ENCODE results near the gene ZNF385D.

ZNF385D gene

DNA sequence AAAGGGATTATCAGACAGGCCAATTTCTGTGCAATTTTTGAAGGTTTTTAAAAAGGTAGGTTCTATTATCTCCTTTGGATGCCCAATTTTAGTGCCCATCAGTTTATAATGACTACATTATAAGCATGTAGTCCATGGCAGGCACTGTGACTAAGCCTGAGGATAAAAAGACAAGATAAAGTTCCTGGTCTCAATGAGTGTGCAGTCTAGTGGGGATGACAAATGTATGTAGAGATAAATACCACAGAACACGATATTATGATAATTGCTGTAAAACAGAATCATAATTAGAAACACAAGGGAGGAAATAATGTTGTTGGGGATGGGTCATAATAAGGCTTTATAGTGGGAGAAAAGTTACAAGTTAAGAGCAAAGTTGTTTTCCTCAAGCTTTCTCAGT, 163.1 kb downstream of the ZNF385D start:
- no peak for DNase-seq

DNA sequence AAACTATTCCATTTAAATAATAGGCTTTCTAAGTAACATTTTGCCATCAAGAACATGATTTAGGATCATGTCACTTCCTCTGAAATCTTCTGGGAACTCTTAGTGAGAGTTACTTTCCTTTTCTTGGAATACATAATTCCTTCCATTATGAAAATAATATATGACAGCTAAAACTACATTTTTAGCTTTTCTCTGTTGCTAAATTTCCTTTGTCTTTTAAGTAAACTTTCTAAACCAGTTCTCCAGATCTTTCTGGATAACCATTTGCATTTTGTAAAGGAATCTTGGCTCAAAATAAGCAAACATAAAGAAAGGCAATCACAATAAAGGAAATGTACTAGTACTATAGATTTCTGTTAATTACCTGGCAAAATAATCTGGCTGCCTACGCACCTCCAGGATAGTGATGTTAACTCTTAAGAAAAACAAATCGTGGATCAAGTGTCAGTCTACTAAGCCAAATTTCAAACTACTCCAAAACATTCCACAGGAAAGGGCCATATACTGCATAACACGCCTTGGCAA, 165.7 kb downstream of the ZNF385D start:
- no peak for DNase-seq

- DNase-seq: peak; percentile 2
Measured at GRCh38 chr3:21573291-21573690, 177.7 kb downstream of the ZNF385D start.

GRCh38 chr3:21564531-21564930, 186.5 kb downstream of the ZNF385D start:
- no peak for DNase-seq

DNA sequence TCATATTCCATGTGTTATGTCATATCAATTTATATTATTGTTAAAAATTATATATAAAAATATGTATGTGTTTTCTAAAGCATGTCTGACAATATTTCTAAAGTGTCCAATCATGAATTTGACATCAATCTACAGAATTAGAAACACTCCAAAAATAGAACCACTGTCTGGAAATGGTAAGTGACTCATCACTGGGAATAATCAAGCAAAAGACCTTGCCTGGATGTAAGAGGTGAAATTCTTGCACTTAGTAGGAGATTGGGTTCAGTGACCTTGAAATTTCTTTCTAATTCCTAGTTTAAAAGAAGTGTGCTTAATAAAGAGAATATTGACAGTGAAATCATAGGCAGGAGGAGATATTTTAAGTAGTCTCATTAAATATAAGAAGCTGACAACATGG, 188.8 kb downstream of the ZNF385D start:
- DNase-seq: no peak

DNA sequence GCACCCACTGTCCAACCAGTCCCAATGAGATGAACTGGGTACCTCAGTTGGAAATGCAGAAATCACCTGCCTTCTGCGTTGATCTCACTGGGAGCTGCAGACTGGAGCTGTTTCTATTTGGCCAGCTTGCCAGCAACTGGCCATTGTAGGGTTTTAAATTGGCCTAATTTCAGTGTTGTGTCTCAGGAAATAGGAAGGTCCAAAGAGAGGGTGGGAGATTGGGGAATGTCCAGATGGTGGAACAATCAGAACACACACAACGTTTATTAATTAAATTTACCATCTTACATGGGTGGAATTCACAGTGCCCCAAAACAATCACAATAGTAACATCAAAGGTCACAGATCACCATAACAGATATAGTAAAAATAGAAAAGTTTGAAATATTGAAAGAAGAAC, 189.5 kb downstream of the ZNF385D start:
- DNase-seq: no peak

- DNase-seq: peak; percentile 8
Measured at GRCh38 chr3:21551019-21551418, 200.0 kb downstream of the ZNF385D start.

GRCh38 chr3:21544076-21544462, 206.9 kb downstream of the ZNF385D start:
- no peak for DNase-seq

- no peak for DNase-seq
Measured at GRCh38 chr3:21543380-21544075, 207.5 kb downstream of the ZNF385D start.

DNA sequence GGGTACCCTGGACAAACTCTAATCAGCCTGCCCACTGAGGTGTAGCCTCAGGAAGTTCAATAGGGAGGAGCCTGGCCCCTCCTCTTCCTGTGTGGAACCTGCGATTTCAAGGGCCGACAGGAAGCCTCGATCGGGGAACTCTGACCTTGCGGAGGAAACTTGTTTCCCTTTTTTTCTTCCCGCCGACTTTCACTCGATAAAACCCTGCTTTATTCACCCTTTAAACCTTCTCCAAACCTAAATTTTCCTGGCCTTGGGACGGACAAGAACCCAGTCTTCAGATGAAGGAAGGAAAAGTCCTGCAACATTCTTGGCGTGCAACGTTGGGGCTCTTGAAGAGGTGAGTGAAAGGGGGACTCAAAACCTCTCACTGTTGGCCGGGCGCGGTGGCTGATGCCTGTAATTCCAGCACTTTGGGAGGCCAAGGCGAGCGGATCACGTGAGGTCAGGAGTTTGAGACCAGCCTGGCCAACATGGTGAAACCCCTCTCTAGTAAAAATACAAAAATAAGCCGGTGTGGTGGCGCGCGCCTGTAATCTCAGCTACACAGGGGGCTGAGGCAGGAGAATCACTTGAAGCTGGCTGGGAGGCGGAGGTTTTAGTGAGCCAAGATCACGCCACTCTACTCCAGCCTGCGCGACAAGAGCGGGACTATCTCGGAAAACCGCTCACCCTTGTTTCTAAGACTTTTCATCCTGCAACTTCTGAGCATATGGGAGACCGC, 208.2 kb downstream of the ZNF385D start:
- DNase-seq: no peak

- no peak for DNase-seq
Measured at GRCh38 chr3:21540265-21540664, 210.7 kb downstream of the ZNF385D start.

- no peak for DNase-seq
Measured at GRCh38 chr3:21534462-21534861, 216.5 kb downstream of the ZNF385D start.

- no peak for DNase-seq
Measured at GRCh38 chr3:21533002-21533401, 218.0 kb downstream of the ZNF385D start.

- DNase-seq: no peak
Measured at GRCh38 chr3:21531909-21532308, 219.1 kb downstream of the ZNF385D start.

- no peak for DNase-seq
Measured at GRCh38 chr3:21528291-21528995, 222.6 kb downstream of the ZNF385D start.

DNA sequence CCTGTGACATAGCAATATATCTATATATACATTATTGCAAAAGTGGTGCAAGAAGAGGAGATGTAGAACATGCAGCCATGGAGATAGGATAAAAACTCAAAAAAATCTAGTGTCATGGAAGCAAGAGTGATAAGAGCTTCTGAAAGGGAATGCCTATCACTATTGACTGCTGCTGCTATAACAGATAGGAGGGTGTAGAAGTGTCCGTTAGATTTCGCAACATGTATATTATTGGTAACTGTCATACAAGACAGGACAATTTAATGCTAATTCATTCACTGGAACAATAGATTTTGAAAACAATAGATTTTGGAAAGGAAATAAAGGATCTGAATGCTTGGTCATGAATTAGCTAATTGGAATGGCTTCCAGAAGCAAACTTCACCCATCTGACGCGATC, 224.5 kb downstream of the ZNF385D start:
- no peak for DNase-seq

- DNase-seq: no peak
Measured at GRCh38 chr3:21524133-21524532, 226.9 kb downstream of the ZNF385D start.

GRCh38 chr3:21520106-21520963, 230.7 kb downstream of the ZNF385D start:
- DNase-seq: no peak

- no peak for DNase-seq
Measured at GRCh38 chr3:21517184-21517583, 233.8 kb downstream of the ZNF385D start.

DNA sequence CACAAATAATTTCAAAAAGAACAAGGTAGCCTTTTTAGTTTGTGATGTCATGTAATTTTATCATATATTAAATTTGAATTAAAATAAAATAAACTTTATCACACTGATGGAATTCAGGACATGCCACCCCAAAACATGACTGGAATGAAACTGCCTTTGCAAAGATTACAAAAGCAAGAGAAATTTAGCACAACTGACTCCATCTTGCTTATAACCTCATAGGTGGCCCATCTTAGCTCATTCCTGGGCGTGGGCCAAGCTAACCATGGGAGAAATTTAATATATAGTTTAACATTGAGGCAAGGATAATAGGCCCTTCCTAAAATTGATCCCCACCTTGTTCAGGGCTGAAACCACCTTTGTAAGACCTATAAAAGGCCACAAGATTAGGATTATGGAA, 235.6 kb downstream of the ZNF385D start:
- DNase-seq: no peak

DNA sequence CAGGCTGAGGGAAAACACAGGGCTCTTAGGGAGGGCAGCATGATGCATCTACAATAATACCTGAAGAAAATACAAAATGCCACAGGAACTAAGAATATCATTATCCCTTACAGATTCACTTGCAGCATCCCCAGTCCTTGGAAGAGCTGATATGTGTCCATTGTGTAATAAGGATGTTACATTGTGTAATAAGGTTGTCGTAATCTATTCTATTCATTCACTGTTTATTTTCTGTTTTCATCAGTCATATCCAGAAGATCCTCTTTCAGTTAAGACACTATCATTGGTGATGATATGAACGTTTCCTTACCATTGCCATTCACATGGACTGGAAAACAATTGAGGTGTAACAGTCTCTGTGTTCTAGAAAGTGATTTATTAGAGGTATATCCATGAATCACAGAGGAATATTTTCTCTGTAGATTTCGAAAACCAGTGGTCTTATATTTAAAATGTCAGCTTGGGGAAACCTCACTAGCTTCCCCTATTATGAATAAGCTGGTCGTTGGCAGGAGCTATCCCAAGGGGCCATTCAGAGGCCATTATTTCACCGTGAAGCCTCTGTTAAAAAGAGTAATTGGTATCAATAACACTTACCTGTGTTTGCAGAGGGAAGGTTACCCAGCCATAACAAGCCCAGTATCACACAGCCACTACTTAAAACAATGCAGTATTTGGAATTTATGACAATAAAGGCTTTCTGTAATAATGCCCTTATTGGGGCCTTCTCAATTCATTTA, 241.1 kb downstream of the ZNF385D start:
- DNase-seq: peak; percentile 69

DNA sequence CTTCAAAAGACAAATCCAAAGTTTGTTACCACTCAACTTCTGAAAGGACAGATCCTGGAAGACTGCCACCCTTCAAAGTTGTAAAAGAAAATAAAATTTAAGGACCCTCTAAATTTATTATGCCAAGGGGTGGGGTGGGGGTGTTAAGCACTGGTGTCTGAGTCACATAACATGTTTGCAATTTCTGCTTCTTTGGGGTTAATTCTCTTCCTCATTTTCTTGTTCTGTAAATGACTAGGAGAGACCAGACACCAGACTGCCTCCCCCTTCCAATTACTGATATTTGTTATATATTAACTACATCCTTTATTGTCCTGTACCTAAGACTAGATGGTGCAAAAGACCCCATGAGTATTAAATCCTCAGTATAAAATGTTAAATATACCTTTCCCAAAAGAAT, 242.8 kb downstream of the ZNF385D start:
- peak; percentile 33 for DNase-seq

All from inflammatory macrophage treated with lipopolysaccharide for 4 hours (primary cell).